Breast epithelium (tissue), 3 donors: ENCODE measurements around the gene BICD1.

Experiments used
- CTCF ChIP-seq, 3 donors: fragments of 450-650 bp; IDR thresholded peaks; one replicate each; pipeline ENCODE4 v1.5.1; 2016 to 2017; ENCODE audit warnings: antibody characterized with exemption in 3 of 3, mild to moderate bottlenecking in 3 of 3, moderate library complexity in 3 of 3
- POLR2AphosphoS5 ChIP-seq, 3 donors: sonication (generic); formaldehyde crosslinking; IDR thresholded peaks; one replicate each; pipeline ENCODE4 v1.6.1; 2017; ENCODE audit warnings: antibody characterized with exemption in 3 of 3

- no peak for TF ChIP-seq CTCF (IDR thresholded peaks at IDR 0.05)
- no peak for TF ChIP-seq POLR2AphosphoS5 (IDR thresholded peaks at IDR 0.05)
Observed at GRCh38 chr12:32080435-32080834, 26.2 kb upstream of the BICD1 start.
